HepG2 (cell line): ENCODE measurements around the gene NEURL1B. TPM values are rescaled to one million over a fixed set of nuclear protein-coding genes. Genes with fewer than 3 reads are reported as not detected.

ENCODE experiments used
- ATAC-seq: fragments of 200-7000 bp; cut with Tn5 transposase; 3 replicates; pipeline ENCODE4 v1.9.1; 2020; ENCODE audit warnings: mild to moderate bottlenecking, moderate library complexity
- BruUV-seq: library from RNA; stranded (reverse); fragments of 400-500 nt; replicated peaks from 2 replicates; lab custom pipeline; 2021; lab: Mats Ljungman, UMichigan
- CTCF ChIA-PET: fragments of 300-600 bp; formaldehyde crosslinking; extraction: SDS; loops from one replicate; lab custom pipeline; 2021; ENCODE audit warnings: low total read pairs, inconsistent platforms, low intra/inter-chr PET ratio; lab: Yijun Ruan, JAX
- POLR2A ChIA-PET: fragments of 350-600 bp; sonication (Branson Sonifier 250); formaldehyde crosslinking; loops from one replicate; lab custom pipeline; 2020; ENCODE audit warnings: antibody characterized with exemption, inconsistent platforms; lab: Yijun Ruan, JAX
- DNase-seq: peaks from one replicate; pipeline ENCODE4 v3.0.0-alpha.2; 2015; ENCODE audit warnings: low spot score
- FAIRE-seq: peaks from 3 replicates; lab custom pipeline; 2011; peaks lifted over from hg19 to GRCh38; lab: Jason Lieb, UNC
- H2AFZ ChIP-seq: one replicate; pipeline ENCODE4 v1.6.1; 2011; ENCODE audit warnings: low read length, inconsistent platforms
- H3K27ac ChIP-seq: fragments of 300-600 bp; 3 replicates; pipeline ENCODE4 v1.8.0; 2011; ENCODE audit warnings: mixed run types, mild to moderate bottlenecking, mixed read lengths, low read length, inconsistent platforms; ENCODE audit not compliant: insufficient read depth; ENCODE audit errors: extremely low read length
- H3K27me3 ChIP-seq, 2 experiments: fragments of 200-600 bp in 1 of 2; 2 replicates in 1 of 2; 3 replicates in 1 of 2; pipeline versions ENCODE4 v1.6.0 to v1.8.0; 2011; ENCODE audit warnings: low read length in 2 of 2, mild to moderate bottlenecking in 2 of 2, moderate library complexity in 2 of 2, inconsistent platforms in 1 of 2; ENCODE audit not compliant: insufficient read depth in 2 of 2, control insufficient read depth in 1 of 2
- H3K36me3 ChIP-seq, 2 experiments: fragments of 200-600 bp in 1 of 2; replicated peaks in 1 of 2; 2 replicates in 1 of 2; 3 replicates in 1 of 2; pipeline versions ENCODE4 v1.5.1 to v1.8.0; 2011; ENCODE audit warnings: low read length in 2 of 2, inconsistent platforms in 1 of 2; ENCODE audit not compliant: insufficient read depth in 2 of 2, control insufficient read depth in 1 of 2
- H3K4me1 ChIP-seq: 2 replicates; pipeline ENCODE4 v1.5.1; 2012; ENCODE audit warnings: low read length, inconsistent platforms; ENCODE audit not compliant: insufficient read depth
- H3K4me2 ChIP-seq: 2 replicates; pipeline ENCODE4 v1.6.0; 2011; ENCODE audit warnings: low read depth, low read length, inconsistent platforms
- H3K4me3 ChIP-seq, 3 experiments: fragments of 200-600 bp in 1 of 3; sonication (generic), shearing (Covaris generic) in 1 of 3; replicated peaks in 1 of 3; 2 replicates each; pipeline ENCODE4 v1.5.1; 2011 to 2016; ENCODE audit warnings: low read length in 3 of 3, inconsistent platforms in 2 of 3, low read depth in 2 of 3, mild to moderate bottlenecking in 2 of 3, control low read depth in 1 of 3, mixed read lengths in 1 of 3; ENCODE audit not compliant: insufficient read depth in 1 of 3
- H3K79me2 ChIP-seq: one replicate; pipeline ENCODE4 v1.6.1; 2011; ENCODE audit warnings: low read length, inconsistent platforms; ENCODE audit not compliant: insufficient read depth
- H3K9ac ChIP-seq: 2 replicates; pipeline ENCODE4 v1.6.0; 2011; ENCODE audit warnings: mild to moderate bottlenecking, low read depth, low read length, inconsistent platforms; ENCODE audit not compliant: insufficient read depth
- H3K9me3 ChIP-seq: 2 replicates; pipeline ENCODE4 v1.5.1; 2012; ENCODE audit warnings: mild to moderate bottlenecking, low read length
- H4K20me1 ChIP-seq: 2 replicates; pipeline ENCODE4 v1.6.0; 2011; ENCODE audit warnings: inconsistent platforms, mild to moderate bottlenecking, low read length, moderate library complexity; ENCODE audit not compliant: insufficient read depth
- KMT2B ChIP-seq: IDR thresholded peaks from 2 replicates; pipeline ENCODE4 v1.6.1; 2016; ENCODE audit warnings: missing genetic modification reagents, missing compliant biosample characterization
- LBX2 ChIP-seq: sonication (generic); formaldehyde crosslinking; IDR thresholded peaks from 2 replicates; pipeline ENCODE4 v1.5.0; 2020; ENCODE audit warnings: missing genetic modification reagents, mild to moderate bottlenecking, borderline replicate concordance
- PBX3 ChIP-seq: sonication (generic); formaldehyde crosslinking; IDR thresholded peaks from 2 replicates; pipeline ENCODE4 v1.8.1; 2023; ENCODE audit warnings: missing genetic modification reagents, inconsistent platforms, borderline replicate concordance
- SNAPC4 ChIP-seq: sonication (generic); formaldehyde crosslinking; IDR thresholded peaks from 2 replicates; pipeline ENCODE4 v1.4.0; 2020; ENCODE audit warnings: mild to moderate bottlenecking, missing genetic modification reagents
- UBTF ChIP-seq: sonication (generic); formaldehyde crosslinking; IDR thresholded peaks from 2 replicates; pipeline ENCODE4 v1.4.0; 2020; ENCODE audit warnings: mild to moderate bottlenecking, missing genetic modification reagents
- ZBTB7B ChIP-seq: sonication (generic); formaldehyde crosslinking; IDR thresholded peaks from 2 replicates; pipeline ENCODE4 v1.4.0; 2020; ENCODE audit warnings: missing genetic modification reagents
- WGBS: methylation state at CpG from one replicate; pipeline ENCODE4 v1.1.6; 2017; ENCODE audit warnings: low lambda C conversion rate; 5-methylcytosine and 5-hydroxymethylcytosine counted together
- in situ Hi-C: cut with HindIII; loops from 2 replicates; pipeline ENCODE4 v1.10.0; 2017; ENCODE audit warnings: low pct_unique_long_range_greater_than_20kb; ENCODE audit not compliant: extremely low pct_ligation_motif_present
- intact Hi-C: fragments of 100-400 bp; cut with micrococcal nuclease; formaldehyde crosslinking; loops from one replicate; pipeline ENCODE4 v1.10.0; 2022; ENCODE audit not compliant: unreplicated experiment
- polyA plus RNA-seq, 8 experiments: library from polyadenylated mRNA; depleted of rRNA in 3 of 8; stranded (reverse) in 7 of 8; unstranded in 1 of 8; fragments of >200 nt; fragmentation: Illumina TruSeq in 4 of 8; extraction: Trizol in 4 of 8; gene quantifications; 2 replicates each; pipeline versions ENCODE4 v1.2.1 to v1.2.3, GENCODE V29; 2011 to 2016; ENCODE audit warnings: low read depth in 4 of 8, missing spikeins in 1 of 8, mixed read lengths in 1 of 8; ENCODE audit not compliant: insufficient read depth in 1 of 8
- total RNA-seq, 5 experiments: library from RNA; depleted of rRNA; stranded (reverse); fragments of >200 nt; fragmentation: Illumina TruSeq; extraction: Trizol; gene quantifications; 2 replicates each; pipeline ENCODE4 v1.2.3, GENCODE V29; 2016; ENCODE audit warnings: low read depth in 1 of 5

Gene NEURL1B
- total and polyA plus RNA-seq, 2 of the 13 experiments (the other 11 are each of a cell fraction or from before 2014, with no cell fraction given), result 0.09 to 0.13 TPM

GRCh38 chr5:172723508-172723907 lies 82.4 kb downstream of the NEURL1B start:
- no peak for FAIRE-seq
- no peaks in the 10 kb centered on the region for H3K79me2 ChIP-seq
- POLR2A ChIA-PET, result no interaction called here
- no peaks in the 10 kb centered on the region for H4K20me1 ChIP-seq
- ATAC-seq, result no peak
- BruUV-seq, result no TSS peak
- TF ChIP-seq UBTF (no peak), ZBTB7B (no peak), KMT2B (CRISPR knock-in tag) (no peak), PBX3 (CRISPR knock-in tag) (no peak), SNAPC4 (CRISPR knock-in tag) (no peak), LBX2 (CRISPR knock-in tag) (no peak)
- H3K9me3 ChIP-seq, result no peaks in the 10 kb centered on the region
- intact Hi-C loops, result no loop called here
- H3K4me1 ChIP-seq, result peaks cover 72% of the 10 kb centered on the region
- no peak overlapping the region for H3K4me2 ChIP-seq
- peaks cover 4 to 26% of the 10 kb centered on the region in 2 experiments; a peak in 4 of 5 replicates for H3K27me3 ChIP-seq
- CTCF ChIA-PET, result no interaction called here
- no peak overlapping the region for H3K9ac ChIP-seq
- 32% methylated on average over 2 of the region's 2 CpGs for WGBS
- no peak overlapping the region for H2AFZ ChIP-seq
- no peak for DNase-seq
- no peaks in the 10 kb centered on the region for H3K36me3 ChIP-seq
- in situ Hi-C loops, result loop anchor here (25.0 kb wide), 1 partner anchor 414 kb away; the partner anchor contains the start of gene BNIP1
- no peak overlapping the region for H3K4me3 ChIP-seq
- no peak overlapping the region for H3K27ac ChIP-seq
